Prostate gland (tissue), 2 donors: ENCODE results near the gene PIK3C2A. TPM values are rescaled to one million over a fixed set of nuclear protein-coding genes. Genes with fewer than 3 reads are reported as not detected.

Source experiments
- DNase-seq: peaks from one replicate; pipeline ENCODE4 v3.0.0-alpha.2; 2019; ENCODE audit warnings: low spot score
- H3K27ac ChIP-seq, 2 donors: fragments of 200-600 bp; sonication (generic); 2 replicates each; pipeline ENCODE4 v1.5.1; 2017 to 2019
- H3K27me3 ChIP-seq: fragments of 200-600 bp; sonication (generic); replicated peaks from 2 replicates; pipeline ENCODE4 v1.5.1; 2019; ENCODE audit not compliant: insufficient read depth
- H3K36me3 ChIP-seq, 2 donors: fragments of 200-600 bp; sonication (generic); 1 replicate in 1 of 2; 2 replicates in 1 of 2; pipeline versions ENCODE4 v1.5.1 to v1.8.1; 2017 to 2019
- H3K4me1 ChIP-seq: fragments of 200-600 bp; sonication (generic); replicated peaks from 2 replicates; pipeline ENCODE4 v1.5.1; 2019
- H3K4me3 ChIP-seq, 2 donors: fragments of 200-600 bp; sonication (generic); 2 replicates each; pipeline ENCODE4 v1.5.1; 2017 to 2019
- H3K9me3 ChIP-seq: fragments of 200-600 bp; sonication (generic); 2 replicates; pipeline ENCODE4 v1.5.1; 2017
- POLR2A ChIP-seq: fragments of 450-650 bp; IDR thresholded peaks from one replicate; pipeline ENCODE4 v1.6.1; 2016; ENCODE audit warnings: antibody characterized with exemption, mild to moderate bottlenecking
- POLR2AphosphoS5 ChIP-seq: sonication (generic); formaldehyde crosslinking; IDR thresholded peaks from one replicate; pipeline ENCODE4 v1.6.1; 2017; ENCODE audit warnings: antibody characterized with exemption
- WGBS: methylation state at CpG from one replicate; pipeline ENCODE4 v1.1.5; 2018; 5-methylcytosine and 5-hydroxymethylcytosine counted together
- intact Hi-C: fragments of 100-400 bp; cut with DNase I; formaldehyde crosslinking; loops from one replicate; pipeline ENCODE4 v1.14.2; 2022
- total RNA-seq, 2 donors: library from RNA; depleted of rRNA; stranded (reverse); fragments of >200 nt; gene quantifications; one replicate each; pipeline ENCODE4 v1.1.0, GENCODE V29; 2016
- TF ChIP-seq, protein P1 (sequence below), 4 experiments: fragments of 200-600 bp in 2 of 4; fragments of 450-650 bp in 2 of 4; sonication (generic) in 2 of 4; IDR thresholded peaks; 1 replicate in 3 of 4; 2 replicates in 1 of 4; pipeline ENCODE4 v1.5.1; 2016 to 2019; ENCODE audit warnings: antibody characterized with exemption in 4 of 4, mild to moderate bottlenecking in 2 of 4, moderate library complexity in 2 of 4

PIK3C2A gene
- total RNA-seq, 2 donors from 2014 or later = 66.0 to 90.0 TPM

DNA sequence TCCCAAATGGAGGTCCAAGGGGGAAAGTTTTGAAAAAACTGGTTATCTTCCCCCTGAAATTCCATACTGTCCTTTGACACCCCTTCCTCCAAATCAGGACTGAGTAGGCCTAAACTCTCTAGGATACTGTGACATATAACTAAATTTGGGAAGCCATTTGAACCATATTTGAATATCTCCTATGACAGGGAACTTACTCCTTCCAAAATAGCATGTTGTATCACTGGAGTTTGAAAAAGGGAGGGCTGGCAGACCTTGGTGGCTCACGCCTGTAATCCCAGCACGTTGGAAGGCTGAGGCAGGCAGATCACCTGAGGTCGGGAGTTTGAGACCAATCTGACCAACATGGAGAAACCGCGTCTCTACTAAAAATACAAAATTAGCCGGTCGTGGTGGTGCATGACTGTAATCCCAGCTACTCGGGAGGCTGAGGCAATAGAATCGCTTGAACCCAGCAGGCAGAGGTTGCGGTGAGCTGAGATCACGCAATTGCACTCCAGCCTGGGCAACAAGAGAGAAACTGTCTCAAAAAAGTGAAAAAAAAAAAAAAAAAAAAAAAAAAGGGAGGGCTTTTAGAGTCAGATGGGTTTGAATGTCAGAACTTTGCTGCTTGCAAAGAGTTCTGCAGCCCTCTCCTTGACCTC, 42.4 kb downstream of the PIK3C2A start:
- Histone ChIP-seq H3K9me3 (no peaks in the 10 kb centered on the region), H3K36me3 (no peaks in the 10 kb centered on the region), H3K27me3 (no peaks in the 10 kb centered on the region), H3K4me1 (peaks cover 3% of the 10 kb centered on the region), H3K27ac (no peak overlapping the region), H3K4me3 (no peak overlapping the region)
- WGBS = 93% methylated on average over 11 of the region's 11 CpGs
- intact Hi-C loops = no loop called here
- no peak for DNase-seq
- TF ChIP-seq, protein P1, sequence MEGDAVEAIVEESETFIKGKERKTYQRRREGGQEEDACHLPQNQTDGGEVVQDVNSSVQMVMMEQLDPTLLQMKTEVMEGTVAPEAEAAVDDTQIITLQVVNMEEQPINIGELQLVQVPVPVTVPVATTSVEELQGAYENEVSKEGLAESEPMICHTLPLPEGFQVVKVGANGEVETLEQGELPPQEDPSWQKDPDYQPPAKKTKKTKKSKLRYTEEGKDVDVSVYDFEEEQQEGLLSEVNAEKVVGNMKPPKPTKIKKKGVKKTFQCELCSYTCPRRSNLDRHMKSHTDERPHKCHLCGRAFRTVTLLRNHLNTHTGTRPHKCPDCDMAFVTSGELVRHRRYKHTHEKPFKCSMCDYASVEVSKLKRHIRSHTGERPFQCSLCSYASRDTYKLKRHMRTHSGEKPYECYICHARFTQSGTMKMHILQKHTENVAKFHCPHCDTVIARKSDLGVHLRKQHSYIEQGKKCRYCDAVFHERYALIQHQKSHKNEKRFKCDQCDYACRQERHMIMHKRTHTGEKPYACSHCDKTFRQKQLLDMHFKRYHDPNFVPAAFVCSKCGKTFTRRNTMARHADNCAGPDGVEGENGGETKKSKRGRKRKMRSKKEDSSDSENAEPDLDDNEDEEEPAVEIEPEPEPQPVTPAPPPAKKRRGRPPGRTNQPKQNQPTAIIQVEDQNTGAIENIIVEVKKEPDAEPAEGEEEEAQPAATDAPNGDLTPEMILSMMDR (IDR thresholded peaks at IDR 0.05) = no peak
- TF ChIP-seq POLR2A (no peak), POLR2AphosphoS5 (no peak)

DNA sequence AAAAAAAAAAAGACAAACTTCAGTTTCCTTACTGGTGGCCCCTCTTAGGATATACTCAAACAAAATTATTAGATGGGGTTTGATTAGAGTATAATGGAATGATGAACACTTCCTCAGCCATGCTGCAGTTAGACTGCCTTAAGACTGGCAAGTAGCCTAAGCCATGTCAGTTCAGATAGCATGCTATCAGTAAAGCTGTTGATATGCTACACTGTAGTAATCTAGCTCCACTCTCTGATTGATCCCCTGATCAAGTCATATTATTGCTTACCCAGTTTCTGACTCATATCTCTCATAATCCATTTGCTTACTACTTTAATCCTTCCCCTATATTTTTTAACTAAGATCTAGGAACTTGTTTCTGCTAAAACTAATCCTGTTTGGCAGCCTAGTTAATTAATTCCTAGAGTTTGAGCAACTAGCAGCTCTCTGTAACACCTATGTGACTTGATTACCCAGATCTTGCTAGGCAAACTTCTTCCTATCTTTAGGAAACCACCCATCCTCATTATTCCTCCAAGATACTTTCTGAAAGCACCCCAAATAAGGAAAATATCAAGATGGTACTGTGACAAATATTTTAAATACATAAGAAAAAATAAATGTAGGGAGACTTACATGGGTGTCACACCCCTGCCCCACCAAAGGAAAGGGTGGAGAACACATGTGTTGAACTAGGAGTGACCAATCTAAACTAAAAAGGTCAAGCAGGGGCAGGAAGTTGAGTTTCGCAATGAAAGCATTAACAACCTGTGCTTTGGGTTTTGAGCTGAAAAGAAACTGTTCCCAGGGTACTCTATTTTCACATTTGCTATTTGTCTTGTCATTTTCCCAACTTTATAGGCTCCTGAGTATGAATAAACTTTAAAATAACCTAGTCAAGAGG, 43.2 kb downstream of the PIK3C2A start:
- Histone ChIP-seq H3K27ac (no peak overlapping the region), H3K9me3 (no peaks in the 10 kb centered on the region), H3K27me3 (no peaks in the 10 kb centered on the region), H3K36me3 (no peaks in the 10 kb centered on the region), H3K4me1 (peaks cover 3% of the 10 kb centered on the region), H3K4me3 (no peak overlapping the region)
- intact Hi-C loops = no loop called here
- DNase-seq = no peak
- WGBS = 77% methylated on average over 1 of the region's 1 CpG
- TF ChIP-seq, protein P1 (IDR thresholded peaks at IDR 0.05) = no peak
- TF ChIP-seq POLR2AphosphoS5 (no peak), POLR2A (no peak)

DNA sequence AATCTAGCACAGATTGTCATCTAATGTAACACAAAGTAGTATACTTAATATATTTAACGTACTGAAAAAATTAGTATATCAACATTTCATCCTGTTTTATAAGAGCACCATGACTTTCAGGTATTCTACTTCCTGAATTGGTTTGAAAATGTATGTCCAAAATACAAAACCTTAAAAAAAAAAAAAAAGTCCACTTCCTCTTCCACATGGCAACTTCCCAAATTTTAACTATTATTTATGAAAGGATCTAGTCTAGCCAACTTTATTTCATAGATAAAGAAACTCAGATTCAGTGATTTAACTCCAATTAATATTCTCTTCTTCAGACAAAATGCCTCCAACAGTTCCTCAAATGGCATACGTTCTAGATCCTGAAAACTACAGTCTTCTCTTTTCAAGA, 44.0 kb downstream of the PIK3C2A start:
- H3K27me3 ChIP-seq = no peaks in the 10 kb centered on the region
- no peak overlapping the region for H3K4me3 ChIP-seq
- 86% methylated on average over 2 of the region's 2 CpGs for WGBS
- no peak overlapping the region for H3K27ac ChIP-seq
- DNase-seq = no peak
- no peaks in the 10 kb centered on the region for H3K9me3 ChIP-seq
- intact Hi-C loops = no loop called here
- no peaks in the 10 kb centered on the region for H3K36me3 ChIP-seq
- TF ChIP-seq POLR2A (no peak), POLR2AphosphoS5 (no peak)
- TF ChIP-seq, protein P1 (IDR thresholded peaks at IDR 0.05) = no peak
- H3K4me1 ChIP-seq = peaks cover 3% of the 10 kb centered on the region

DNA sequence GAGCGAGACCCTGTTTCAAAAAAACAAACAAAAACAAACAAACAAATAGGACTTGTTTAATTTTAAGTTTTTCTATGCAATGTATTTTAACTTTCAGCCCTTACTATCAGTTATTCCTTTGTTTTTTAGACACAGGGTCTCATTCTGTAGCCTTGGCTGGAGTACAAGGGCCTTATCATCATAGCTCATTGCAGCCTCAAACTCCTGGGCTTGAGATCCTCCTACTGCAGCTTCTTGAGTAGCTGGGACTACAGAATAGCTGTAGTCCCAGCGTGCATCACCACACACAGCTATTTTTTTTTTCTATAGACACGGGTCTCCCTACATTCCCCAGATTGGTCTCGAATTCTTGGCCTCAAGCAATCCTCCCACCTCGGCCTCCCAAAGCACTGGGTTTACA, 44.5 kb downstream of the PIK3C2A start:
- intact Hi-C loops = no loop called here
- H3K4me1 ChIP-seq = peaks cover 3% of the 10 kb centered on the region

More for the DNA sequence above, 44.5 kb downstream of the PIK3C2A start:
- WGBS = 93% methylated on average over 5 of the region's 5 CpGs
- Histone ChIP-seq H3K27me3 (no peaks in the 10 kb centered on the region), H3K27ac (no peak overlapping the region), H3K4me3 (no peak overlapping the region), H3K9me3 (no peaks in the 10 kb centered on the region), H3K36me3 (no peaks in the 10 kb centered on the region)
- TF ChIP-seq, protein P1 (IDR thresholded peaks at IDR 0.05) = no peak
- TF ChIP-seq POLR2AphosphoS5 (no peak), POLR2A (no peak)
- DNase-seq = no peak
